HCT116 (cell line): ENCODE measurements around the gene TMEM63A.

Source experiments
- CBX3 ChIP-seq: IDR thresholded peaks from 2 replicates; pipeline ENCODE4 v1.6.1; 2012; ENCODE audit warnings: low read depth
- CEBPB ChIP-seq: IDR thresholded peaks from 2 replicates; pipeline ENCODE4 v1.6.1; 2012; ENCODE audit warnings: low read depth
- CTCF ChIP-seq, 3 experiments: fragments of 200-600 bp in 1 of 3; sonication (generic) in 1 of 3; IDR thresholded peaks in 2 of 3; conservative IDR thresholded peaks in 1 of 3; 2 replicates each; pipeline ENCODE4 v1.5.1; 2012 to 2017; ENCODE audit warnings: low read depth in 2 of 3, low read length in 2 of 3, antibody characterized with exemption in 1 of 3, borderline replicate concordance in 1 of 3, control low read depth in 1 of 3, mild to moderate bottlenecking in 1 of 3, mixed read lengths in 1 of 3, mixed run types in 1 of 3, moderate library complexity in 1 of 3; ENCODE audit not compliant: insufficient read depth in 1 of 3
- EZH2 ChIP-seq: fragments of 200-600 bp; sonication (generic); IDR thresholded peaks from 2 replicates; pipeline ENCODE4 v1.6.1; 2017; ENCODE audit warnings: antibody characterized with exemption, mixed run types
- EZH2phosphoT487 ChIP-seq: fragments of 200-600 bp; IDR thresholded peaks from 2 replicates; pipeline ENCODE4 v1.6.1; 2018; ENCODE audit warnings: antibody characterized with exemption, borderline replicate concordance
- MAX ChIP-seq: IDR thresholded peaks from 2 replicates; pipeline ENCODE4 v1.6.1; 2012
- POLR2A ChIP-seq: IDR thresholded peaks from 2 replicates; pipeline ENCODE4 v1.7.0; 2011; ENCODE audit warnings: borderline replicate concordance; ENCODE audit not compliant: insufficient read depth, insufficient read length; ENCODE audit errors: extremely low read depth
- POLR2AphosphoS5 ChIP-seq: IDR thresholded peaks from 2 replicates; pipeline ENCODE4 v1.6.1; 2011; ENCODE audit warnings: mild to moderate bottlenecking, low read depth, low read length, moderate library complexity
- REST ChIP-seq: IDR thresholded peaks from 2 replicates; pipeline ENCODE4 v1.6.1; 2012; ENCODE audit warnings: low read depth
- SP1 ChIP-seq: IDR thresholded peaks from 2 replicates; pipeline ENCODE4 v1.6.1; 2012; ENCODE audit warnings: low read depth
- TCF7L2 ChIP-seq: IDR thresholded peaks from 2 replicates; pipeline ENCODE4 v1.7.0; 2011; ENCODE audit warnings: borderline replicate concordance, inconsistent platforms; ENCODE audit not compliant: insufficient read depth, insufficient read length; ENCODE audit errors: extremely low read depth
- YY1 ChIP-seq: IDR thresholded peaks from 2 replicates; pipeline ENCODE4 v1.6.1; 2011; ENCODE audit warnings: low read length, low read depth, moderate library complexity, mild to moderate bottlenecking; ENCODE audit not compliant: insufficient replicate concordance; ENCODE audit errors: extremely low read depth

- TF ChIP-seq CTCF (IDR thresholded peaks at IDR 0.05 in 2 of 3, conservative IDR thresholded peaks at IDR 0.05 in 1 of 3; ENCODE audit: borderline replicate concordance in 1 of 3, insufficient read depth in 1 of 3, low read depth in 2 of 3, low read length in 2 of 3) (no peak), MAX (no peak), POLR2AphosphoS5 (no peak), CBX3 (no peak), EZH2phosphoT487 (no peak), POLR2A (no peak), REST (no peak), EZH2 (no peak), SP1 (no peak), TCF7L2 (no peak), YY1 (no peak), CEBPB (no peak)
Measured at GRCh38 chr1:225849925-225850324, 32.3 kb downstream of the TMEM63A start.
